ENCODE results near the gene PCGF1. TPM values are rescaled to one million over a fixed set of nuclear protein-coding genes. Genes with fewer than 3 reads are reported as not detected.
"Not testable (repeated sequence)": the region's sequence is repeated elsewhere in the genome, so short reads cannot be mapped to it uniquely, and the experiment has no call there.

The PCGF1 gene
- total and polyA plus RNA-seq, 9 of the 15 experiments (the other 6 are each of a cell fraction or from before 2014, with no cell fraction given), result 20.3 to 45.7 (median 29.3) TPM

- TF ChIP-seq PBX2 (CRISPR knock-in tag; IDR thresholded peaks at IDR 0.05; ENCODE audit: low read depth), result no peak
- TF ChIP-seq PBX2 (tag; conservative IDR thresholded peaks at IDR 0.05; ENCODE audit: low read depth), result no peak
- no peak for TF ChIP-seq ZKSCAN1 (IDR thresholded peaks at IDR 0.05; ENCODE audit: low read depth, low read length)
- TF ChIP-seq SIN3A (IDR thresholded peaks at IDR 0.05; ENCODE audit: borderline replicate concordance in 2 of 2, control insufficient read depth in 1 of 2, low read depth in 2 of 2, low read length in 2 of 2), result no peak
- no peak for TF ChIP-seq SMARCB1 (IDR thresholded peaks at IDR 0.05; ENCODE audit: insufficient read length, low read depth)
- TF ChIP-seq ZNF347 (CRISPR knock-in tag; IDR thresholded peaks at IDR 0.05; ENCODE audit: low read depth), result no peak
Measured at GRCh38 chr2:74461187-74462053, 46.1 kb downstream of the PCGF1 start (continued).

GRCh38 chr2:74460187-74460586 is 47.3 kb downstream of the PCGF1 start:
- intact Hi-C loops (cut with micrococcal nuclease); FAIRE-seq: not testable (repeated sequence)

More at GRCh38 chr2:74460187-74460586, 47.3 kb downstream of the PCGF1 start:
- H3K9ac ChIP-seq (ENCODE audit: insufficient read depth in 1 of 2, low read depth in 2 of 2, low read length in 2 of 2); in situ Hi-C loops (cut with MboI); H3K4me3 ChIP-seq; H4K20me1 ChIP-seq (replicated peaks; ENCODE audit: control insufficient read depth, insufficient read depth, low read length); H3K27ac ChIP-seq (ENCODE audit: extremely low read depth, low read depth, low read length); H3K4me2 ChIP-seq (ENCODE audit: insufficient read depth, low read length); H3K9me1 ChIP-seq (ENCODE audit: control insufficient read depth, insufficient read depth, low read length); CTCF ChIA-PET (ENCODE audit: low intra/inter-chr PET ratio); ATAC-seq; H3K9me3 ChIP-seq (replicated peaks; ENCODE audit: control insufficient read depth, insufficient read depth, low read depth, low read length); H2AFZ ChIP-seq (ENCODE audit: low read depth, low read length); H3K27me3 ChIP-seq (ENCODE audit: control insufficient read depth in 2 of 2, insufficient read depth in 2 of 2, low read length in 2 of 2); DNase-seq (ENCODE audit: extremely low read depth in 1 of 4, low spot score in 3 of 4); BruUV-seq (replicated peaks): not testable (repeated sequence)
- H3K36me3 ChIP-seq (ENCODE audit: control insufficient read depth, insufficient read depth, low read length), result peaks cover 35% of the 10 kb centered on the region
- WGBS (ENCODE audit: insufficient coverage, low coverage, missing lambda C conversion rate), result 73% methylated on average over 6 of the region's 10 CpGs
- POLR2A ChIA-PET, result interaction anchor here (0.6 to 2.5 kb wide), 4 partner anchors 39 to 433 kb away, joined by 3 to 12 read pairs (median 4); partner anchors contain the start of genes C2orf81 and WDR54
- peak; percentile 5 for TF ChIP-seq POLR2B (IDR thresholded peaks at IDR 0.05; ENCODE audit: low read depth, partially characterized antibody)
- peaks cover 10 to 47% of the 10 kb centered on the region in 2 experiments for H3K4me1 ChIP-seq (replicated peaks in 1 of 2; ENCODE audit: control insufficient read depth in 2 of 2, insufficient read depth in 2 of 2, low read length in 2 of 2)
- peaks cover 25% of the 10 kb centered on the region for H3K79me2 ChIP-seq (ENCODE audit: control insufficient read depth, insufficient read depth, low read length)

Measured in K562 (cell line).